HUES6 (cell line): Measurements from ENCODE around the gene CTDSP1.

Source experiments
- H3K27ac ChIP-seq: 2 replicates; pipeline ENCODE4 v1.7.0; 2013; ENCODE audit warnings: low read depth, mild to moderate bottlenecking, low read length, inconsistent platforms
- H3K27me3 ChIP-seq: 2 replicates; pipeline ENCODE4 v1.6.1; 2013; ENCODE audit warnings: low read length; ENCODE audit not compliant: control insufficient read depth, insufficient read depth
- H3K36me3 ChIP-seq: 2 replicates; pipeline ENCODE4 v1.6.1; 2013; ENCODE audit warnings: low read length; ENCODE audit not compliant: control insufficient read depth, insufficient read depth
- H3K4me1 ChIP-seq: 2 replicates; pipeline ENCODE4 v1.6.1; 2013; ENCODE audit warnings: low read length; ENCODE audit not compliant: control insufficient read depth, insufficient read depth
- H3K4me3 ChIP-seq: 2 replicates; pipeline ENCODE4 v1.5.1; 2013; ENCODE audit warnings: low read depth, low read length
- H3K9ac ChIP-seq: one replicate; pipeline ENCODE4 v1.6.1; 2013; ENCODE audit warnings: mild to moderate bottlenecking, low read length
- H3K9me3 ChIP-seq: 2 replicates; pipeline ENCODE4 v1.6.1; 2013; ENCODE audit warnings: low read depth, low read length; ENCODE audit not compliant: control insufficient read depth, insufficient read depth

Gene CTDSP1

DNA sequence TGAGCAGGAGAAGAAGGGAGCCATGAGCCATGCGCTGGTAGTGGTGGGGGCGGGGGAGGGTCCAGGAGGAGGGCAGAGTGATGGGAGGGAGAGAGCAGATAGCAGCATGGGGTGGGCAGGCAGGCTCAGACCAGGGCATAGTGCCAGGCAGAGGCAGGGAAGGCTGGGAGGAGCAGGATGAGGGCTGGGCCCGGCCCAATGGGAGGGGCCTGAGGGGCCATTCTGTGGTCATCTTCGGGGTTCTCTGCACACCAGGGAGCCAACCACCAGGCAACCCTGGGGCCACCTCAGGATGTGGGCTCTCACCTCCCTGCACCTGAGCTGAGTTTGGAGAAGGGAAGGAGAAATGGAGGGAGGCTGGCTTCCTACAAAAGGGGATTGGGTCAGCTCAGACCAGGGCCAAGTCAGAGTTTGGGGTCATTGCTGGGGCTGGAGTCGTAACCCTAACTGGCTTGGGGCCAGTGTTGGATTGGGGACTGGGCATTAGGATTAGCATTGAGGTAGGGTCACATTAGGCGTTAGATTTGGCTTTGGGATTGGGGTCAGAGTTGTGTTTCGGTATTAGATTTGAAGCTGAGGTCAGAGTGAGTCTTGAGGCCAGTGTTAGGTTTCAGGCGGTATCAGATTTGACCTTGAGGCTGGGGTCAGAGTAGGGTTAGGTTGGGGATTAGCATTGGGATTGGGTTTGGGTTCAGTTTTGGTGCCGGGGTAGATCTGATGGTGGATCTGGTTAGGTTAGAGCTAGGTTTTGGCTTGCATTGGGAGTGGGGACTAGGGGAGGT, 30.4 kb downstream of the CTDSP1 start:
- Histone ChIP-seq H3K9ac (no peak overlapping the region), H3K27me3 (no peaks in the 10 kb centered on the region), H3K36me3 (no peaks in the 10 kb centered on the region), H3K4me3 (no peak overlapping the region), H3K4me1 (no peaks in the 10 kb centered on the region), H3K9me3 (no peaks in the 10 kb centered on the region), H3K27ac (no peak overlapping the region)

DNA sequence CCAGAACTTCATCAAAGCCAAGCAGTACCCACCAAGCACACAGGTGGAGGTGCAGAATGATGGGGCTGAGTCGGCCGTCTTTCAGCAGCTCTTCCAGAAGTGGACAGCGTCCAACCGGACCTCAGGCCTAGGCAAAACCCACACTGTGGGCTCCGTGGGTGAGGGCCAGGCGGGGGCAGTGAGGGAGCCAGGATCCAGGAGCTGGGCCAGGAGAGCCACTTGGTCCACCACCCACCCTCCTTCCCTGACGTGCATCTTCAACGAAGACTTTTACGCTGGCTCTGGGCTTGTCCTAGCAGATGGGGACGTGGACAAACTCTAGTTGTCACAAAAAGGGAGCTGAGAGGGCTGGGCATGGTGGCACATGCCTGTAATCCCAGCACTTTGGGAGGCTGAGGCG, 31.1 kb downstream of the CTDSP1 start:
- H3K27ac ChIP-seq: no peak overlapping the region
- no peak overlapping the region for H3K4me3 ChIP-seq

DNA sequence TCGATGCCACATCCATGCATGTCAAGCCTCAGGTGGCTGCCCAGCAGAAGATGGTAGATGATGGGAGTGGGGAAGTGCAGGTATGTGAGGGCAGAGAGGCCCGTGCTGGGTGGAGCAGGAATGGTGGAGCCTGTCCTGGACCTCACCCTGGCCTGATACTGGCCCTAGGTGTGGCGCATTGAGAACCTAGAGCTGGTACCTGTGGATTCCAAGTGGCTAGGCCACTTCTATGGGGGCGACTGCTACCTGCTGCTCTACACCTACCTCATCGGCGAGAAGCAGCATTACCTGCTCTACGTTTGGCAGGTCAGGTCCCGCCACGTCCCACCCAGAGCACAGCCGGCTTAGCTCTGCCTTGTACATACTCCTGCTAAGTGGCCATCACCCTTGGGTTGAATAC, 32.2 kb downstream of the CTDSP1 start:
- Histone ChIP-seq H3K4me3 (no peak overlapping the region), H3K36me3 (no peaks in the 10 kb centered on the region), H3K27me3 (no peaks in the 10 kb centered on the region), H3K4me1 (no peaks in the 10 kb centered on the region), H3K9ac (no peak overlapping the region), H3K9me3 (no peaks in the 10 kb centered on the region), H3K27ac (no peak overlapping the region)

More for the DNA sequence above, 31.1 kb downstream of the CTDSP1 start:
- Histone ChIP-seq H3K27me3 (no peaks in the 10 kb centered on the region), H3K9me3 (no peaks in the 10 kb centered on the region), H3K36me3 (no peaks in the 10 kb centered on the region), H3K9ac (no peak overlapping the region), H3K4me1 (no peaks in the 10 kb centered on the region)

GRCh38 chr2:218432676-218433365, 33.2 kb downstream of the CTDSP1 start:
- H3K9me3 ChIP-seq: no peaks in the 10 kb centered on the region
- no peaks in the 10 kb centered on the region for H3K4me1 ChIP-seq
- no peaks in the 10 kb centered on the region for H3K27me3 ChIP-seq
- H3K36me3 ChIP-seq: no peaks in the 10 kb centered on the region
- no peak overlapping the region for H3K4me3 ChIP-seq
- H3K27ac ChIP-seq: no peak overlapping the region
- no peak overlapping the region for H3K9ac ChIP-seq

- no peaks in the 10 kb centered on the region for H3K36me3 ChIP-seq
- no peak overlapping the region for H3K4me3 ChIP-seq
- no peak overlapping the region for H3K27ac ChIP-seq
Observed at GRCh38 chr2:218434456-218434855, 34.8 kb downstream of the CTDSP1 start.

DNA sequence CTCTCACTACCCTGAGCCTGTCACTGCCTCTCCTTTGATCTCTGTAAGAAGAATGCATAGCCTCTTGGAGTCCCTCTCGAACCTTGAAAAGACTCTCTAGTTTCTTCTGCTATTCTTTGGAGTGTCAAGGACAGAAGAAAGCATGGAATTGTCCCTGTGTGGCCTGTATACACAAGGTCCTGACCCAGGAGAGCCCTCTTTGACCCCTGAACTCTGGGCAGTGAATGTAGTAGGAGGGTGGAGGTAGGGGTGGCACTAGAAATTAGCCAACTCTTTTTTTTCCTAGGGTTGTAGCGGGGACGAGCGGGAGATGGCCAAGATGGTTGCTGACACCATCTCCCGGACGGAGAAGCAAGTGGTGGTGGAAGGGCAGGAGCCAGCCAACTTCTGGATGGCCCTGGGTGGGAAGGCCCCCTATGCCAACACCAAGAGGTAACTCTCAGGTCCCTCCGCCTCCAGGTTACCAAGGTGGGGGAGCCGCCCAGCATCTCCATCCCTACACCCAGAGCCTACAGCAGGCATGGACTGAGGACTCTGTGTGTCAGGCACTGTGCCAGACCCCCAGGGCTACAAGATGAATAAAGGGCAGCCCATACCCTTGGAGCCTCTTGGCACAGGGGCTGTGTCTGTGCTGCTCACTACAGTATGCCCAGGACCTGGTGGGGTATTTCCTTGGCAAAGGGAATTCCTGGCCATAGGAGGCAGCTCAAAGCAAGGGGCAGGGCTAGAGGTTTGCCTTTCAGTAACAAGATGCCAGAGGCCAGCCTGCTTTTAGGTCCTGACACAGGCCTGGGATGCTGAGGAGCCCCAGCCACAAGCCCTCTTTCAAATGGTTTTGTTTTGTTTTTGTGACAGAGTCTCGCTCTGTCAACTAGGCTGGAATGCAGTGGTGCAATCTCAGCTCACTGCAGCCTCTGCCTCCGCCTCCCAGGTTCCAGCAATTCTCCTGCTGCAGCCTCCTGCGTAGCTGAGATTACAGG, 35.6 kb downstream of the CTDSP1 start:
- H3K4me1 ChIP-seq: no peaks in the 10 kb centered on the region
- no peaks in the 10 kb centered on the region for H3K36me3 ChIP-seq
- no peak overlapping the region for H3K9ac ChIP-seq
- no peaks in the 10 kb centered on the region for H3K9me3 ChIP-seq
- H3K27me3 ChIP-seq: no peaks in the 10 kb centered on the region
- H3K4me3 ChIP-seq: no peak overlapping the region
- no peak overlapping the region for H3K27ac ChIP-seq

More at GRCh38 chr2:218434456-218434855, 34.8 kb downstream of the CTDSP1 start:
- Histone ChIP-seq H3K4me1 (no peaks in the 10 kb centered on the region), H3K9ac (no peak overlapping the region), H3K9me3 (no peaks in the 10 kb centered on the region), H3K27me3 (no peaks in the 10 kb centered on the region)

DNA sequence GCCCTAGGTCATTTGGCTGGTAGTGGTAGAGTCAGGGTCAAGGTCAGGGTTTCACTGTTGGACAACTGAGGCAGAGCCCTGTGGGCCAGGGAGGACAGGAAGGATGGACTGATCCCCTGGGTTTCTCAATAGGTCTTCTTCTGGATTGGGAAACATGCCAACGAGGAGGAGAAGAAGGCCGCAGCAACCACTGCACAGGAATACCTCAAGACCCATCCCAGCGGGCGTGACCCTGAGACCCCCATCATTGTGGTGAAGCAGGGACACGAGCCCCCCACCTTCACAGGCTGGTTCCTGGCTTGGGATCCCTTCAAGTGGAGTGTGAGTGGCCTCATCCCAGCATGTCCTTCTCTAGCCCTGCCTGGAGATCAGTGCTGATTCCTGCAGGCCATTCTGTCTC, 37.3 kb downstream of the CTDSP1 start:
- Histone ChIP-seq H3K4me3 (no peak overlapping the region), H3K36me3 (no peaks in the 10 kb centered on the region; the same call in 1 of the 2 replicates), H3K27me3 (no peaks in the 10 kb centered on the region), H3K27ac (no peak overlapping the region), H3K9ac (no peak overlapping the region), H3K9me3 (no peaks in the 10 kb centered on the region), H3K4me1 (no peaks in the 10 kb centered on the region)

DNA sequence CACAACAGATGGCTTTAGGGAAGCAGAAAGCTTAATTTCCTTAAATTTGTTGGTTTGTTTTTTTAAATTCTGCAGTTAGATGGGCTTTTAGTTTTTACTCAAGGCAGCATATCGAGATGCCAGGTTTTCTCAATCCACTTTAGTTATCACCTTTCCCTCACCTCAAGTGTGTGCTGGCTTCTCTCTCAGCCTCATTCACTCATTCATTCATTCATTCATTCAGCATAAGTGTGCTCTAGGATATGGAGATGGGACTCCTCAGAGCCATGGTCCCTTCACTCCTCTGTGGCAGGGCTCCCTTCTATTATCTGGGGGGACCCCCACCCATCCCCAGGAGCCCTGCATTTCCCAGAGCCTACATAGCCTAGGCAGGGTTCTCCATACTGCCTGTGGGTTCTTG, 38.3 kb downstream of the CTDSP1 start:
- no peak overlapping the region for H3K27ac ChIP-seq
- H3K9me3 ChIP-seq: no peaks in the 10 kb centered on the region
- no peak overlapping the region for H3K4me3 ChIP-seq
- H3K27me3 ChIP-seq: no peaks in the 10 kb centered on the region
- no peaks in the 10 kb centered on the region; the same call in 1 of the 2 replicates for H3K36me3 ChIP-seq
- no peak overlapping the region for H3K9ac ChIP-seq
- no peaks in the 10 kb centered on the region for H3K4me1 ChIP-seq

DNA sequence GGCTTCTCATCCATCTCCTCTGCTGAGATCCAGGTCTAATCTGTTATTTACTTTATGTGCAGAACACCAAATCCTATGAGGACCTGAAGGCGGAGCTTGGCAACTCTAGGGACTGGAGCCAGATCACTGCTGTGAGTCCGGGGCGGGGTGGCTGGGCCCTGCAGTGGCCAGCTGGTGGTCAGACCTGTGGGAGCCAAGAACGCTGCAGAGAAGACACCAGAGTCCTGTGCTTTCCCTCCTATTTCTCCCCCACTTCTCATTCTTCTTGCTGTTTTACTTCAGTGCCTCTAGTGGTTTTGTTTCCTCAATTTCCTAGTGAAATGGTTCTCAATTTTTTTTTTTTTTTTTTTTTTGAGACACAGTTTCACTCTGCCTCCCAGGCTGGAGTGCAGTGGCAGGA, 38.9 kb downstream of the CTDSP1 start:
- no peaks in the 10 kb centered on the region for H3K4me1 ChIP-seq
- H3K36me3 ChIP-seq: no peaks in the 10 kb centered on the region; the same call in 1 of the 2 replicates
- no peaks in the 10 kb centered on the region for H3K27me3 ChIP-seq
- no peak overlapping the region for H3K9ac ChIP-seq
- H3K9me3 ChIP-seq: no peaks in the 10 kb centered on the region
- H3K27ac ChIP-seq: no peak overlapping the region
- no peak overlapping the region for H3K4me3 ChIP-seq

GRCh38 chr2:218444692-218445357, 45.2 kb downstream of the CTDSP1 start:
- no peaks in the 10 kb centered on the region for H3K27me3 ChIP-seq
- no peaks in the 10 kb centered on the region; the same call in 1 of the 2 replicates for H3K4me1 ChIP-seq
- no peak overlapping the region for H3K4me3 ChIP-seq
- no peak overlapping the region for H3K27ac ChIP-seq
- no peak overlapping the region for H3K9ac ChIP-seq
- H3K36me3 ChIP-seq: peaks cover 29% of the 10 kb centered on the region
- no peaks in the 10 kb centered on the region for H3K9me3 ChIP-seq
